Nephron (organoid): ENCODE results near the gene NXPH4.

Source experiments
- H3K27ac Mint-ChIP-seq, 3 experiments: 2 replicates each; pipeline ENCODE4 v1.8.0; 2020; ENCODE audit warnings: mixed read lengths in 3 of 3, mild to moderate bottlenecking in 2 of 3, moderate library complexity in 1 of 3
- H3K27me3 Mint-ChIP-seq: 2 replicates; pipeline ENCODE4 v1.8.0; 2021; ENCODE audit warnings: low read depth, mild to moderate bottlenecking, moderate library complexity, mixed read lengths
- H3K36me3 Mint-ChIP-seq: 2 replicates; pipeline ENCODE4 v1.8.0; 2020; ENCODE audit warnings: low read depth, mixed read lengths
- H3K4me1 Mint-ChIP-seq: 2 replicates; pipeline ENCODE4 v1.8.0; 2020; ENCODE audit warnings: mixed read lengths
- H3K4me3 Mint-ChIP-seq, 3 experiments: 2 replicates each; pipeline ENCODE4 v1.8.0; 2020; ENCODE audit warnings: mild to moderate bottlenecking in 3 of 3, mixed read lengths in 3 of 3, moderate library complexity in 2 of 3
- H3K9me3 Mint-ChIP-seq: 2 replicates; pipeline ENCODE4 v1.8.0; 2020; ENCODE audit warnings: mixed read lengths
- TF ChIP-seq, protein P1 (sequence below), 3 experiments: fragments of 200-600 bp; sonication (generic); IDR thresholded peaks; one replicate each; pipeline ENCODE4 v1.5.0; 2021; ENCODE audit warnings: antibody characterized with exemption in 3 of 3; ENCODE audit not compliant: unreplicated experiment in 3 of 3

The NXPH4 gene

DNA sequence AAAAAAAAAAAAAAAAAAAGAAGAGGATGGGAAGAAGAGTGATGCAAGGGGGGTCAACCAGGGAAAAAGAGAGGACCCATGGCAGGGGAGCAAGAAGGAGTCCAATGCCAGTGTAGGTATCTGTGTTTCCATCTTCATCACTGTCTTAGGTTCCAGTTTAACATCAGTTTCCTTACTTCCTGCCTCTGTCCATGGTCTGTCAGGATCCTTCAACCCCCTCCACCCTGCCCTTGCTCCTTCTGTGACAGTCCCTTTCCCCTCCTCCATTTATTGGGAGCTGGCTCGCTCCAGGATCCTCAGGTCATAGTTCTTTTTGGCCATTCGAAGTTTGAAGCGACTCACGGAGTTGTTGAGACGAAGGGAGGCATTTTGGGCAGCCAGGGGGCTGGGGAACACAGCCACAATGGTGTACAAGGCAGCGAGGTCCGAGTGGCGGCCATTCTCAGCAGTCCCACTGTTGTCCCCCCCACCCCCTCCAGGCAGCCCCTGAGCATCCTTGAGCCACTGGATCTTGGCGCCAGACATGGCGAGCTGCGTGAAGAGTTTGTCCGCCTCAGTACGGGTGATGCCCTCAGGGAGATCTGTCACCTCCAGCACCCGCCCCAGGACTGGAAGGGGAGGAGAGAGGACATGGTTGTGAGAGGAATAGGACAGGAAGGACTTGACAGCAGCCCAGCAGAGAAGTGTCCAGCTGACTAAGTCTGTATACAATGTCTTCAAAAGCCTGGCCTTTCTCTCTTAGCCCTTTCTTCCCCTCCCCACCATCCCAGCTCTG, 38.1 kb downstream of the NXPH4 start:
- H3K36me3 Mint-ChIP-seq = peaks cover 46% of the 10 kb centered on the region
- H3K4me1 Mint-ChIP-seq = peaks cover 34% of the 10 kb centered on the region
- no peaks in the 10 kb centered on the region for H3K27me3 Mint-ChIP-seq
- H3K27ac Mint-ChIP-seq = no peak overlapping the region
- no peak overlapping the region for H3K4me3 Mint-ChIP-seq
- TF ChIP-seq, protein P1, sequence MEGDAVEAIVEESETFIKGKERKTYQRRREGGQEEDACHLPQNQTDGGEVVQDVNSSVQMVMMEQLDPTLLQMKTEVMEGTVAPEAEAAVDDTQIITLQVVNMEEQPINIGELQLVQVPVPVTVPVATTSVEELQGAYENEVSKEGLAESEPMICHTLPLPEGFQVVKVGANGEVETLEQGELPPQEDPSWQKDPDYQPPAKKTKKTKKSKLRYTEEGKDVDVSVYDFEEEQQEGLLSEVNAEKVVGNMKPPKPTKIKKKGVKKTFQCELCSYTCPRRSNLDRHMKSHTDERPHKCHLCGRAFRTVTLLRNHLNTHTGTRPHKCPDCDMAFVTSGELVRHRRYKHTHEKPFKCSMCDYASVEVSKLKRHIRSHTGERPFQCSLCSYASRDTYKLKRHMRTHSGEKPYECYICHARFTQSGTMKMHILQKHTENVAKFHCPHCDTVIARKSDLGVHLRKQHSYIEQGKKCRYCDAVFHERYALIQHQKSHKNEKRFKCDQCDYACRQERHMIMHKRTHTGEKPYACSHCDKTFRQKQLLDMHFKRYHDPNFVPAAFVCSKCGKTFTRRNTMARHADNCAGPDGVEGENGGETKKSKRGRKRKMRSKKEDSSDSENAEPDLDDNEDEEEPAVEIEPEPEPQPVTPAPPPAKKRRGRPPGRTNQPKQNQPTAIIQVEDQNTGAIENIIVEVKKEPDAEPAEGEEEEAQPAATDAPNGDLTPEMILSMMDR (IDR thresholded peaks at IDR 0.05; ENCODE audit: unreplicated experiment in 3 of 3) = no peak
- H3K9me3 Mint-ChIP-seq = no peaks in the 10 kb centered on the region

DNA sequence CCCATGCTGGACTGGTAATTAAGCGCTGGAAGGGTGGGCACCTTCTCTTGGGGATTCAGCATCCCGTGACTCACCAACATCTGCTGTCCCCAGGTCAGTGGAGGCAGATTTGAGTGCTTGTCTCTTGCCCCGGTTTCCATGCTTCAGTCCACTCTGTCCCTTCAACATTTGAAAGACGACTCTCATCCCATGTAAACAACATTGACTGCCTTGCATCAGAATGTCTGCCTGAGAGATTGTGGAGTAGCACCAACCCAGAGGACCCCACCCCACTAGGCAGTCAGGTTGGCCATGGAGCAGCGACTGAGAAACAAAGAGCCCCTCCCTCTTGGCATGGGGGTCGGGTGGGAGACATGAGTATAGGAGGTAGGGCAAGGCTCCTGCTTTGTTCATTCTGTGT, 39.3 kb downstream of the NXPH4 start:
- H3K4me3 Mint-ChIP-seq = no peak overlapping the region
- H3K9me3 Mint-ChIP-seq = no peaks in the 10 kb centered on the region
- H3K4me1 Mint-ChIP-seq = peaks cover 39% of the 10 kb centered on the region
- no peaks in the 10 kb centered on the region for H3K27me3 Mint-ChIP-seq
- no peak overlapping the region for H3K27ac Mint-ChIP-seq
- H3K36me3 Mint-ChIP-seq = peaks cover 54% of the 10 kb centered on the region
- TF ChIP-seq, protein P1 (IDR thresholded peaks at IDR 0.05; ENCODE audit: unreplicated experiment in 3 of 3) = no peak

DNA sequence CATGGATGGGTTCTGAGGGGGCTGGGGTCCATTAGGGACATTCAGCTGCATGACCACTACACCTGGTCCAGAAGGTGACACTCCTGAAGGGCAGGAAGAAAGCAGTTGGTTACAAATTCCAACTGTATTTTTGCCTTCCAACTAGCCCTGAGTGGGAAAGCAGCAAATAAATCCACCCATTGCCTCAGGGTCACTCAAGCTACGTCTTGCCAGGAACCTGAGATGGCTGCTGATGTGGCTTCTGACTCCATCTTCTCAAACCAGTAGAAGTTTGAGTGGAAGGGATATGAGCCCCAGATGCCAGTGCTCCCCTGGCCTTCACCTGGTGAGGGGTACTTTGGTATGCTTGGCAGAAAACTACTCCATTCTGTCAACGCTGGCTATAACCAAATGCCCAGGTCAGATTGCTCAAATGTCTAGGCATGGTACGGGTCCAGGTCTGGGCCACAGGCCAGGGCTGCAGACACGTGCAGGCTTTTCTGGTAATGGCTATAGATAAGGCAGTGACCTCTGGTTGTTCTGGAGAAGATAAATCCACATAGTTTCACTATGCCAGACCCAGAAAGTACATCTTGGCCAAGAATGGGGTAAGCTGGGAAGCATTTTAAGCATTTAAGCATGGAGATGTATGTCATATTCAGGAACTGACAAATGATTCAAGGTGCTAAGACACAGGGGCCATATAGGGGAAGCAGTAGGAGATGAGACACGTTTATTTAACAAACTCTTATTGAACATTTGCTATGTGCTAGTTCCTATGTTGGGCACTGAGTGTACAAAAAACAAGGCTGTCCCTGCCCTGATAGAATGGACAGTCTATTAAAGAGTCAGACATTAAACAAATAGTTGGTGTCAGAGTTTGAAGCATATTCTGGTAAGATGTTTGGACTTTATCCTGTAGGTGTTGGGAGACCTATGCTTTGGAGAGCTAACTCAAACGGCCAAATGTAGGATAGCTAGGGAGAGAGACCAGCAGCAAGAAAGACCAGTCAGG, 42.7 kb downstream of the NXPH4 start:
- Mint-ChIP-seq H3K27me3 (no peaks in the 10 kb centered on the region), H3K4me1 (peaks cover 58% of the 10 kb centered on the region), H3K27ac (peak overlapping the region in 1 of 3 experiments; percentile 66), H3K9me3 (no peaks in the 10 kb centered on the region), H3K4me3 (no peak overlapping the region), H3K36me3 (peaks cover 53% of the 10 kb centered on the region)
- TF ChIP-seq, protein P1 (IDR thresholded peaks at IDR 0.05; ENCODE audit: unreplicated experiment in 3 of 3) = no peak

DNA sequence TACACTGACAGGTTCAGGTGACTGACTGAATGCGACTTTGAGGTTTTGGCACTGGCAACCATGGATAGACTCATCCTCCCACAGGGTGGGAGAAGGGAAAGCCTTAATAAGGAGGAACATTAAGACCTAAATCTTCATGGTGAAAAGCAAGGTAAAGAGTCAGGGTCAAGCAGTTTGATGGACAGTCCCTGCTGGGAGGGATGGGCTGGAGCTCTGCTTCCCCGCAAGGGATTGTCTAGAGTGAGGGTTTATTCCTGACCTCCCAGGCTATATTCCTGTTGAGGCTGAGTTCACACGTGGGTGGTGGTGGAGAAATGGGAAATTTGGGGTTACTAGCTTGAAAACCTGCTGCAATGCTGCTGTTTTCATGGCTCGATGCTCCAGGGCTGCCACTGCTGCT, 43.8 kb downstream of the NXPH4 start:
- Mint-ChIP-seq H3K4me1 (peaks cover 66% of the 10 kb centered on the region), H3K27me3 (no peaks in the 10 kb centered on the region), H3K27ac (peak overlapping the region in 2 of 3 experiments; percentile 18 to 37), H3K9me3 (no peaks in the 10 kb centered on the region), H3K36me3 (peaks cover 58% of the 10 kb centered on the region), H3K4me3 (peak overlapping the region in 1 of 3 experiments; percentile 22)
- TF ChIP-seq, protein P1 (IDR thresholded peaks at IDR 0.05; ENCODE audit: unreplicated experiment in 3 of 3) = no peak

DNA sequence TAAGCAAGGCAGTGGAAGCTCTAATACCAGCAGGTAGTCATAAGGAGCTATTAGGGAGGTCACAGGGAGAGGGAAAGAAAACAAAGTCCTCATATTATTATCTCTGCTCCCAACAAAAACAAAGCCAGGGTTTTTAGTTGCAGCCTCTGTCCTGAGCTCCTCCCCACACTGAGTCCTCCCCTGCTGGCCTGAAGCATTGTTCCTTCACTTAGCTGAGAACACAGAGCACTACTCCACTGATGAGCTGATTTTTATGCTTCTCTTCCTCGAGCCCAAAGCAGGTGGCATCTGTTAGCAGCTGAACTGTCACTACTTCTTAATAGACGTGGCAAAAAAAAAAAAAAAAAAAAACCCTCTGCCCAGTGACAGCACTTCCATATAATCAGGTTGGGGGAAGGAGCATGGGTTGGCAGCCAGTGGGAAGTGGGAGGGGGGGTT, 44.9 kb downstream of the NXPH4 start:
- TF ChIP-seq, protein P1 (IDR thresholded peaks at IDR 0.05; ENCODE audit: unreplicated experiment in 3 of 3) = no peak
- H3K9me3 Mint-ChIP-seq = no peaks in the 10 kb centered on the region
- peak overlapping the region; percentile 71 to 92 (median 87) for H3K27ac Mint-ChIP-seq
- H3K27me3 Mint-ChIP-seq = no peaks in the 10 kb centered on the region
- peak overlapping the region in 2 of 3 experiments; percentile 40 for H3K4me3 Mint-ChIP-seq
- peaks cover 64% of the 10 kb centered on the region for H3K4me1 Mint-ChIP-seq
- H3K36me3 Mint-ChIP-seq = peaks cover 51% of the 10 kb centered on the region
